Mesendoderm (in vitro differentiated cells): ENCODE data around the gene PTPN4.
A peak's percentile ranks its signal among the peaks of the same experiment; 100 is the strongest.

ENCODE experiments used
- DNase-seq: peaks from one replicate; pipeline ENCODE4 v3.0.0; 2013
- H2AK5ac ChIP-seq: 2 replicates; pipeline ENCODE4 v1.6.1; 2013; ENCODE audit warnings: low read length, inconsistent platforms
- H2BK120ac ChIP-seq: 2 replicates; pipeline ENCODE4 v1.6.1; 2013; ENCODE audit warnings: low read depth, mild to moderate bottlenecking, low read length, moderate library complexity, mixed read lengths
- H2BK15ac ChIP-seq: replicated peaks from 2 replicates; pipeline ENCODE4 v1.6.1; 2013; ENCODE audit warnings: low read depth, mild to moderate bottlenecking, moderate library complexity
- H2BK5ac ChIP-seq: 2 replicates; pipeline ENCODE4 v1.6.1; 2013; ENCODE audit warnings: low read length, inconsistent platforms
- H3K18ac ChIP-seq: 2 replicates; pipeline ENCODE4 v1.6.1; 2013; ENCODE audit warnings: mild to moderate bottlenecking, low read length, mixed read lengths
- H3K23ac ChIP-seq: one replicate; pipeline ENCODE4 v1.6.1; 2013; ENCODE audit warnings: low read length
- H3K27ac ChIP-seq: 2 replicates; pipeline ENCODE4 v1.5.1; 2013; ENCODE audit warnings: low read depth, mild to moderate bottlenecking, inconsistent platforms, low read length, moderate library complexity
- H3K27me3 ChIP-seq: 2 replicates; pipeline ENCODE4 v1.6.1; 2013; ENCODE audit warnings: low read length, control low read depth, mild to moderate bottlenecking, inconsistent platforms; ENCODE audit not compliant: insufficient read depth, poor library complexity
- H3K36me3 ChIP-seq: 2 replicates; pipeline ENCODE4 v1.6.1; 2013; ENCODE audit warnings: low read length, inconsistent platforms; ENCODE audit not compliant: control insufficient read depth, insufficient read depth
- H3K4ac ChIP-seq: one replicate; pipeline ENCODE4 v1.6.1; 2013; ENCODE audit warnings: low read depth, mild to moderate bottlenecking, low read length, moderate library complexity
- H3K4me1 ChIP-seq: 2 replicates; pipeline ENCODE4 v1.6.1; 2013; ENCODE audit warnings: low read depth, low read length, inconsistent platforms; ENCODE audit not compliant: control insufficient read depth
- H3K4me2 ChIP-seq: 2 replicates; pipeline ENCODE4 v1.6.1; 2013; ENCODE audit warnings: low read length
- H3K4me3 ChIP-seq: 2 replicates; pipeline ENCODE4 v1.5.1; 2013; ENCODE audit warnings: mild to moderate bottlenecking, low read length
- H3K56ac ChIP-seq: one replicate; pipeline ENCODE4 v1.6.1; 2013; ENCODE audit warnings: low read length
- H3K79me1 ChIP-seq: 2 replicates; pipeline ENCODE4 v1.6.1; 2013; ENCODE audit warnings: low read length, inconsistent platforms
- H3K79me2 ChIP-seq: 2 replicates; pipeline ENCODE4 v1.6.1; 2013; ENCODE audit warnings: mild to moderate bottlenecking, low read length; ENCODE audit not compliant: control insufficient read depth, insufficient read depth
- H3K9ac ChIP-seq: 2 replicates; pipeline ENCODE4 v1.6.1; 2013; ENCODE audit warnings: low read length, inconsistent platforms
- H4K5ac ChIP-seq: one replicate; pipeline ENCODE4 v1.6.1; 2013; ENCODE audit warnings: low read length
- H4K8ac ChIP-seq: one replicate; pipeline ENCODE4 v1.6.1; 2013; ENCODE audit warnings: low read depth, mild to moderate bottlenecking, control low read depth, low read length, moderate library complexity
- WGBS: extraction: QIAGEN DNeasy Blood & Tissue Kit; methylation state at CpG from one replicate; pipeline ENCODE4 v1.1.7; 2013; ENCODE audit warnings: low lambda C conversion rate, missing lambda C conversion rate; ENCODE audit not compliant: insufficient coverage; ENCODE audit errors: extremely low coverage; 5-methylcytosine and 5-hydroxymethylcytosine counted together

PTPN4 gene

GRCh38 chr2:119853777-119854399 is 94.2 kb downstream of the PTPN4 start:
- no peak overlapping the region for H4K5ac ChIP-seq
- H3K79me1 ChIP-seq: peaks cover 16% of the 10 kb centered on the region
- peaks cover 28% of the 10 kb centered on the region for H3K79me2 ChIP-seq
- H3K18ac ChIP-seq: no peak overlapping the region
- no peak overlapping the region for H3K23ac ChIP-seq
- H4K8ac ChIP-seq: no peak overlapping the region
- H2BK15ac ChIP-seq: no peak overlapping the region
- H3K4me3 ChIP-seq: no peak overlapping the region
- DNase-seq: no peak
- no peaks in the 10 kb centered on the region for H3K4me1 ChIP-seq
- H3K9ac ChIP-seq: no peak overlapping the region
- no peak overlapping the region for H2AK5ac ChIP-seq
- H3K27me3 ChIP-seq: no peaks in the 10 kb centered on the region
- no peak overlapping the region for H2BK120ac ChIP-seq
- no peak overlapping the region for H3K4me2 ChIP-seq
- no peak overlapping the region for H2BK5ac ChIP-seq
- no CpG with 5 or more reads among the region's 8 CpGs for WGBS
- H3K4ac ChIP-seq: no peak overlapping the region
- no peak overlapping the region for H3K27ac ChIP-seq
- H3K56ac ChIP-seq: no peak overlapping the region
- H3K36me3 ChIP-seq: no peaks in the 10 kb centered on the region

- WGBS: no CpG with 5 or more reads among the region's 2 CpGs
- no peak overlapping the region for H3K18ac ChIP-seq
- peaks cover 15% of the 10 kb centered on the region for H3K79me2 ChIP-seq
- no peak overlapping the region for H2BK120ac ChIP-seq
- no peaks in the 10 kb centered on the region for H3K36me3 ChIP-seq
- H3K27ac ChIP-seq: no peak overlapping the region
- no peak overlapping the region for H3K4me2 ChIP-seq
- no peak overlapping the region for H2BK5ac ChIP-seq
- no peak overlapping the region for H3K9ac ChIP-seq
- no peak overlapping the region for H2BK15ac ChIP-seq
- no peak overlapping the region for H3K4ac ChIP-seq
- DNase-seq: no peak
- peaks cover 8% of the 10 kb centered on the region for H3K79me1 ChIP-seq
- H3K4me1 ChIP-seq: no peaks in the 10 kb centered on the region
- H3K27me3 ChIP-seq: no peaks in the 10 kb centered on the region
- no peak overlapping the region for H3K56ac ChIP-seq
- H3K23ac ChIP-seq: no peak overlapping the region
- no peak overlapping the region for H4K8ac ChIP-seq
- no peak overlapping the region for H4K5ac ChIP-seq
- H2AK5ac ChIP-seq: no peak overlapping the region
- no peak overlapping the region for H3K4me3 ChIP-seq
Measured at GRCh38 chr2:119856469-119856901, 96.8 kb downstream of the PTPN4 start.

DNA sequence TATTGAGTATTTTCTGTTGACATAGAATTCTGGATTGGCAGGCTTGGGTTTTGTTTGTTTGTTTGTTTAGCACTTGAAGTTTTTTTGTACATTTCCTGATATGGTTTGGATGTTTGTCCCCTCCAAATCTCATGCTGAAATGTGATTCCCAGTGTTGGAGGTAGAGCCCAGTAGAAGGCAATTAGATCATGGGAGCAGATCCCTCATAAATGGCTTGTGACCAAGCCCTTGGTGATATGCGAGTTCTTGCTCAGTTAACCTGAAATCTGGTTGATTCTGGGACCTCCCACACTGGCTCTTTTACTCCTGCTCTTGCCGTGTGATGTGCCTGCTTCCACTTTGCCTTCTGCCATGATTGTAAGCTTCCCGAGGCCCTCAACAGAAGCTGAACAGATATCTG is 98.0 kb downstream of the PTPN4 start:
- H3K18ac ChIP-seq: no peak overlapping the region
- H3K36me3 ChIP-seq: no peaks in the 10 kb centered on the region
- no peak overlapping the region for H2AK5ac ChIP-seq
- no peak overlapping the region for H4K8ac ChIP-seq
- no peak overlapping the region for H3K9ac ChIP-seq
- no peak for DNase-seq
- no peak overlapping the region for H2BK5ac ChIP-seq
- WGBS: no CpG with 5 or more reads among the region's 3 CpGs
- no peak overlapping the region for H3K4me3 ChIP-seq
- H3K56ac ChIP-seq: no peak overlapping the region
- H2BK15ac ChIP-seq: no peak overlapping the region
- H3K79me2 ChIP-seq: peaks cover 10% of the 10 kb centered on the region
- H3K4me1 ChIP-seq: no peaks in the 10 kb centered on the region
- no peak overlapping the region for H3K4me2 ChIP-seq
- H3K79me1 ChIP-seq: peaks cover 5% of the 10 kb centered on the region
- H3K27me3 ChIP-seq: no peaks in the 10 kb centered on the region
- no peak overlapping the region for H4K5ac ChIP-seq
- no peak overlapping the region for H3K27ac ChIP-seq
- H3K23ac ChIP-seq: no peak overlapping the region
- H3K4ac ChIP-seq: no peak overlapping the region
- H2BK120ac ChIP-seq: no peak overlapping the region

DNA sequence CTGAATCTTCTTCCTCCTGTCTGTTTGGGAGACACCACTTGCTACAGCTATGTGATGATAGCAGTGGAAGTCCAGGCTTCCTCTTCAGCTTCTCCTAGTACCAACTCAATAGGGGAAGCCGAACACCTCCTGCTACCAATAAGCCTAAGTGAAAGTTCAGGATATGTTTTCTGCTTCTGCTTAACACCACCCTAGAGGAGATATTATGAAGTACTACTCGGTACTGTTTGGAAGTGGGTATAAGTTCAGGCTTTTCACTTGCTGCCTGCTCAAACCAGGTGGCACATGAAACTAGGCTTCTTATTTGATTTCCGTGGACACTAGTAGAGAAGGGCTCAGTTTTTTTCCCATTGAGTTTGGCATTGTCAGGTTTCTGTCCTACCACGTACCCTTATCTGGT is 99.8 kb downstream of the PTPN4 start:
- WGBS: no CpG with 5 or more reads among the region's 4 CpGs
- Histone ChIP-seq H3K18ac (no peak overlapping the region), H3K36me3 (no peaks in the 10 kb centered on the region), H3K27ac (no peak overlapping the region), H3K27me3 (no peaks in the 10 kb centered on the region), H3K79me2 (peaks cover 7% of the 10 kb centered on the region), H3K9ac (no peak overlapping the region), H2BK15ac (no peak overlapping the region), H2AK5ac (no peak overlapping the region), H2BK5ac (no peak overlapping the region), H4K8ac (no peak overlapping the region), H3K4me3 (no peak overlapping the region), H3K4me1 (no peaks in the 10 kb centered on the region), H2BK120ac (no peak overlapping the region), H3K79me1 (peaks cover 3% of the 10 kb centered on the region), H3K23ac (no peak overlapping the region), H3K4ac (no peak overlapping the region), H3K56ac (no peak overlapping the region), H4K5ac (no peak overlapping the region), H3K4me2 (no peak overlapping the region)
- no peak for DNase-seq

- Histone ChIP-seq H2BK5ac (no peak overlapping the region), H3K79me1 (peaks cover 3% of the 10 kb centered on the region), H3K36me3 (no peaks in the 10 kb centered on the region), H3K9ac (no peak overlapping the region), H4K5ac (no peak overlapping the region), H2BK15ac (no peak overlapping the region), H3K18ac (no peak overlapping the region), H3K4ac (no peak overlapping the region), H3K56ac (no peak overlapping the region), H2BK120ac (no peak overlapping the region), H3K4me3 (no peak overlapping the region), H3K4me1 (no peaks in the 10 kb centered on the region), H3K23ac (no peak overlapping the region), H4K8ac (no peak overlapping the region), H3K27ac (no peak overlapping the region), H3K79me2 (peaks cover 7% of the 10 kb centered on the region), H2AK5ac (no peak overlapping the region), H3K4me2 (no peak overlapping the region), H3K27me3 (no peaks in the 10 kb centered on the region)
- WGBS: no CpG with 5 or more reads among the region's 7 CpGs
- DNase-seq: peak; percentile 34
Measured at GRCh38 chr2:119860924-119861323, 101.2 kb downstream of the PTPN4 start.
